Fibroblast of skin of left quadriceps (primary cell): ENCODE data around the gene CHCHD3.
A peak's percentile ranks its signal among the peaks of the same experiment; 100 is the strongest.

ENCODE experiments used
- DNase-seq, 2 experiments: peaks; one replicate each; pipeline ENCODE4 v3.0.0-alpha.2; 2013; ENCODE audit warnings: low read depth in 2 of 2

CHCHD3 gene

GRCh38 chr7:132865366-132866143 lies 216.3 kb downstream of the CHCHD3 start:
- DNase-seq: peak; percentile 79 to 80

DNA sequence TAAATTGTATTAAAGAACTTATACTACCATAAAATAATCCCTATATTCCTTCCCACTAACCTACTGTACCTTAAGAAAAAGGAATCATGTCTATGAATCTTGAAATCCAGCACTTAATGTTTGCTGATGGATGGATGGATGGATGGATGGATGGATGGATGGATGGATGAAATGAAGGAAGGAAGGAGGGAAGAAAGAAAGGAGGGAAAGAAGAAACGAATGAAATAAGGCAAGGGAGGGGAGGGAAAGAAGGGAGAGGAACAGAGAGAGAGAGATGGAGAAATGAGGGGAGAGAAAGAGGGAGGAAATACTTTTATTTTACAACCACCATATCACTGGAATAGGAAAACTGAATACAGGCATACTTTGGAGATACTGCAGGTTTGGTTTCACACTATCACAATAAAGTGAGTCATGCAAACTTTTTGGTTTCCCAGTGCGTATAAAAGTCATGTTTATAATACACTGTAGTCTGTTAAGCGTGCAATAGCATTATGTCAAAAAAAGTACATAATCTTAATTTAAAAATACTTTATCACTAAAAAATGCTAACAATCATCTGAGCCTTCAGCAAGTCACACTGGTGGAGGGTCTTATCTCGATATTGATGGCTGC lies 219.8 kb downstream of the CHCHD3 start:
- no peak for DNase-seq

- DNase-seq: no peak
Observed at GRCh38 chr7:132861424-132861823, 220.5 kb downstream of the CHCHD3 start.

- DNase-seq: no peak
Observed at GRCh38 chr7:132859199-132859598, 222.7 kb downstream of the CHCHD3 start.

DNA sequence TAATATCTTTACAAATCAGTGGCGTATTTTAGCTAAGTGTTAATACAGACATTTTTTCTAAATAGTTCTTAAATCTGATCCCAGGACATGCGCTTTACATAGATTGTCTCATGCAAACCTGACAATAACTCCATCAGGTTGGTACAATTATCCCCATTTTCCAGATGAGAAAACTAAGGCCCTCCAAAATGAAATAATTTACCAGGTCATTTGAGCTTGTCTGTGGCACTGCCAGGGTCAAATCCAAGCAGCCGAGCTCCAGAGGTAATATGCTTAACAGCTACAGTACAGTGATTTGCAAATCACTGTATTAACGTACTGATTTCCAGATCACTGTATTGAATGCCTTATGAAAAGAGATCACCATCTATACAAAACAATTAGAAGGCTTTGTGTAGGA lies 223.1 kb downstream of the CHCHD3 start:
- DNase-seq: no peak

DNA sequence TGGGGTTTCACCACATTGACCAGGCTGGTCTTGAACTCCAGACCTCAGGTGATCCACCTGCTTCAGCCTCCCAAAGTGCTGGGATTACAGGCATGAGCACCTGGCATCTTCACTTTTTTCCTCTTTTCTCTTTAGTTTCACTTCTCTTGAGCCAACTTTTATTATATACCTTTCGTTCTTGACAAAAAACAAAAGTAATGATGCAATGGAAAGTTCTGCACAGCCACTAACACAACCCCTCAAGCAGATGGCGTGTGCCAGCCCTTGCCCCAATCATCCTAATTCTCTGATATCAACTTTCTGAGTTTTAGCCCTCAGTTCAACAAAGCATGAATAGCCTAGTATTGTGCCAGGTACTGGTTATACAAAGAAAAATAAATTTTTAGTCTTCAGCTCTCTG lies 223.6 kb downstream of the CHCHD3 start:
- no peak for DNase-seq

GRCh38 chr7:132857703-132858102 lies 224.2 kb downstream of the CHCHD3 start:
- DNase-seq: no peak

GRCh38 chr7:132857031-132857430 lies 224.9 kb downstream of the CHCHD3 start:
- no peak for DNase-seq

DNA sequence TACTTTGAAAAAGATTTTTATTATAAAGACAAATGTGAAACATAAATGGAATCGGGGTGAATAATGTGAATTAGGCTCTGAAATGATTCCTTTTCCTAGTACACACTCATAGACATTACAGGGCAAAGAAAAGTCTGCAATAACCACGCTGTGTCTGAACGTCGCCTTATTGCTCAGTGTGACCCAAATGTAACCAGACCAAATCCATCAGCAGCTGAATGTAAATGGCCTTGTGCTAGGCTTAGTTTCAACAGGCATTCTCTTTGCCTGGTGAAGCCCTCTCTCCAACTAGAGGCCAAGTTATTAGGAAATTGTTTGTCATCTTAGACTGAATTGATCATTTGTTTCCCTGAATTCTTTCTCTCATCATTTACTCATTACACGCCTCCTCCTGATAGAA lies 225.5 kb downstream of the CHCHD3 start:
- DNase-seq: no peak

DNA sequence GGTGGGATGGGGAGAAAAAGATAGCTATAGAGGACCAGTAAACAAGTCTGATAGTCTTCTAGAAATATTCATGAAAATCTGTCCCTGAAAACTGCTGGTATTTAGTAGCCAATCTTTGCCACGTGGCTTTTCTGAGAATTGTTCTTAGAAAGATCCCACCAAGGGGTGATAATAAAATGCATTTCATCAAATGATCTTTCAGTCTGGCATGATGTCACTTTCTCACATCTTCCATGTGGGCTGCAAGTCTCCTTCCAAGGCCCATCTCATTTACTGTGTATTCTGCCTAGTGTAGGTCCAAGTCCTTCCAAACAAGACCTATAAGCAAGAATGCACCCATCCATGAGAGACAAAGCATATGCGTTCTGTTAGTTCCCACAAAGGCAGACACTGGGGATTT lies 226.0 kb downstream of the CHCHD3 start:
- DNase-seq: no peak

GRCh38 chr7:132854238-132854637 lies 227.7 kb downstream of the CHCHD3 start:
- peak in 1 of 2 experiments; percentile 28 for DNase-seq

DNA sequence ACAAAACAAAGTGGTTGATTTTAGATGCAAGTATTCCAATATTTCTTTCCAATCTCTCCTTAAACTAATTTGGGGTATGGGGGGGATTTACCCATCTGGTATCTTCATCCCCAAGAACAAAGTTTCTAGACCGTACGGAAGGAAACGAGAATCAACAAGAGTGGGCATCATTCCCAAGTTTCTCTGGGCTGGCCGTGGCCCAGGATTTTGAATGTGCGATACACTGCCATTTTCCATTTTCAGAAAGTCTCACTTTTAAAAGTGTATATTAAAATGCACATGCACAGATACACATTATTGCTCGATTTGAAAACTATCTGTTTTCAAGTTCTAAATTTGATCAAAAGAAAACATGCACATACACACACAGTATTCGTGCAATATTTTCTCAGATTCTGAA lies 234.5 kb downstream of the CHCHD3 start:
- DNase-seq: no peak

DNA sequence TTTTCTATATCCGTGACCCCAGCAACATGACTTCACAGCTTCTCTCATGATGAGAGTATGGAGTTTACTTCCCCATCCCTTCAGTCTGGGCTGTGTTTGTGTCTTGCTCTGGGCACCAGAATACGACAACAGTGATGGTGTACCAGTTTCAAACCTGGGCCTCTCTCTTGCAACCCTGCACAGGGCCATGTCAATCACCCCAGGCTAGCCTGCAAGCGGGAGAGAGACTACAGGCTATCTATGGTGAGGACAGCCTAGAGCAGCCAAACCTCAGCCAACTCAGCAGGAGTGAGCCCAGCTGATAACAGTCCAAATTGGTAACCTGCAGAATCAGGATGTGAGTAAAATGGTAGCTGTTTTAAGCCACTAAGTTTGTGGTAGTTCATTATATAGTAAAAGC lies 235.8 kb downstream of the CHCHD3 start:
- DNase-seq: no peak

- no peak for DNase-seq
Observed at GRCh38 chr7:132842478-132842877, 239.4 kb downstream of the CHCHD3 start.

DNA sequence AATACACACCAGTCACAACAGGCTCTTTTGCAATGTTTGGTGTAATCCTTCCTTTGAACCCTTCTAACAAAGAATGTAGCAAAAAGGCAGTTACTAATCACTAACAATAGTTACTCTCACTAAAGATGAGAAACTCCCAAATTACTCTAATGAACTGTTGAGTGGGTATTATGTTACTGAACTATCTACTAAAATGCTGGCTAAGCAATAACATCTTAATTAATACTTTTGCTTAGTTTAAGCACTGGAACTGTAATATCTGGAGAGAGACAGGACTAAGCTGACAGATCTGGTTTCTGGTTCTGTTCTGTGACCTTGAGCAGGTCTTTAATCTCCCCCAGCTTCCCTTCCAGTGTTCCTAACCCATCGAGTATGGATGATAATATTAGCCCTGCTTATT lies 241.7 kb downstream of the CHCHD3 start:
- no peak for DNase-seq

GRCh38 chr7:132838313-132838712 lies 243.6 kb downstream of the CHCHD3 start:
- no peak for DNase-seq

DNA sequence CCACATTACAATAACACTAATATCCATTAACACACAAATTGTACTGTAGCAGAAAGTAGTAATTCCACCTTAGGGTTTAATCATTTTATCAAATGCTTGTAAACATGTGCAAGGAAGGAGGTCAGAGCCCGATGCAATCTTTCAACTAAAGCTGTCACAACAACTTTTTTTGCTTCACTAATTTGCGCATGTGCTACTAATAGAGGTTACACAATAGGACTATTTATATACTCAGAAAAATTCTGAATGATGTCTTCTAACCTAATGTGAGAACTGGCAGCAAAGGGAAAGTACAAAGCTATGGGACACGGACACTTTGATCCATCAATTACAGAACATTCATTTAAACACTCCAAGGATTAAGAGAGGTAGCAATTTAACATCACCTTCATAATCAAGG lies 244.4 kb downstream of the CHCHD3 start:
- peak; percentile 20 to 23 for DNase-seq

- no peak for DNase-seq
Observed at GRCh38 chr7:132836746-132837145, 245.1 kb downstream of the CHCHD3 start.

- DNase-seq: no peak
Observed at GRCh38 chr7:132830941-132831340, 250.9 kb downstream of the CHCHD3 start.

DNA sequence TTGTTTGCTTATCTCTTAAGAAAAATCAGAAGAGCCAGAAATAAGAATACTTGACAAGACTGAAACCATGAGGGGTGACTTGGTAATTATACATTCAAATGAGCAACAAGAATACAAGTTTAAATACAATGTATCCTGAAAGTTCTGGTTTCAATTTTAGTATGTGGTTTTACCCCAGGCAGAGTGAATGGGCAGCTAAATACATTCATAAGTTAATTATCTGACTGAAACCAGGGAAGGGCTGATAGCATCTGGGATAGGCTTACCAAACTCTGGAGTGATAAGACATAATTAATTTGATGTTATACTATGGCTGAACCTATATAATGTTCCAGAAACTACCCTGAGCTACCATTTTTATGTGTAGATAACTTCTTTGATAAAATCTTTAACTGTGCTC lies 253.4 kb downstream of the CHCHD3 start:
- no peak for DNase-seq

- no peak for DNase-seq
Observed at GRCh38 chr7:132825932-132826835, 255.7 kb downstream of the CHCHD3 start.

DNA sequence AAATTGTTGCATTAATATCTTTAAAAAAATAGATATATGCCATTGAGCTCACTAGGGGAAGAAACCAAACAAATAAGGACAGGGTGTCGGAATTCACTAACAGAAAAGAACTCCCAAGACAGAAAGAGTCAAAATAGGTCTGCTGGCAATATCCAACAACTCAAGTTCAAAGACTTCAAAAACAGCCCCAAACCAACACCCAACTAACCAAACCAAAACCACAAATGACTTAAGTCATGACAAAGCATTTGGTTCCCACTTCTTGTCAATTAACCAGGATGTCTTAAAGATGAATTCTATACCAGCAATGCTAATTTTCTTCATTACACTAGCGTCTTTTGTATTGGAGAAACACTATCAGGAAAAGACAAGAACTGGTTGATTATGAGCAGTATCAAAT lies 256.7 kb downstream of the CHCHD3 start:
- DNase-seq: no peak

- no peak for DNase-seq
Observed at GRCh38 chr7:132819648-132820047, 262.2 kb downstream of the CHCHD3 start.
